ENCODE measurements around the gene CD55. TPM values are rescaled to one million over a fixed set of nuclear protein-coding genes. Genes with fewer than 3 reads are reported as not detected.

Gene CD55
- total and polyA plus RNA-seq, 2 of the 8 experiments (the other 6 are each of a cell fraction or from before 2014, with no cell fraction given) = 20.1 to 22.8 TPM

DNA sequence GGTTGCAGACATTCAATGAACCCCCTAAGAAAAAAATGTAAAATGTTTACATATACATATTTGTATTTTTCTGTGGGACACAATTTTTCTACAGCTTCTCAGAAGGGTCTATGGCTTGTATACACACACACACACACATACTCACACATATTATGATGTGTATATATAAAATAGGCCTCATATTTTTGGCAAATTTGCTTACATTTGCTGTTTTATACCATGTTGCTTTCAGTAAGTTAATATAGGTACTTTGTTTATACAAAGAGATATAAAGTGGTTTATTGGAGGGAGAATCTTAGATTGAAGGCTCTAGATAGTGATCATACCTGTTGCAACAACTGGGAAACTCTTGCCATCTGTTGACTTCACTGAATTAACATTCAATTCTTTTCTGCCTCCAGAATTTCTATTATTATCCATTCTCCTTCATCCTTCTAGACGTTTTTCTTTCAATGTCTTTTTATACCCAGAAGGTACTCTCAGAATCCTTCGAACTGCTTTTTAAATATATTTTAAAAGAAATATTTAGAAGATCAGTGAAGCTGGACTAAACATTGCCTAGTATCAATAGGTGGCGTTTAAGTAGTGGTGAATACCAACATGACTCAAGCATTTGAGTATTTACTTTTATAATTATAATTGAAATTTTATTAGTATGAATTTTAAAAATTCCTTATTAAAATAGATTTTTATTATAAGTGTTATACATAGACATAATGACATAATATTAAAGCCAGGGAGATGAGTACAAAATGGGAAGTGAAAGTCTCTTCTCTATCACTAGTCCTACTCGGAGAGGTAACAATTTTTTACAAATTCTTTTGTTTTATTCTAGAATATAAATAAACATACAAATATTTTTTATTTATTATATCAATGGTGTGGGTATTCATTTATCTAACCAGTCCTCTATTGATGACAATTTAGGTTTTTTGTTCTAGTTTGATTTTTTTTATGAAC lies 10.2 kb downstream of the CD55 start:
- Histone ChIP-seq H3K27me3 (replicated peaks in 1 of 4; ENCODE audit: control insufficient read depth in 3 of 4, extremely low read depth in 1 of 4, insufficient read depth in 3 of 4, low read length in 3 of 4) (no peaks in the 10 kb centered on the region), H3K18ac (ENCODE audit: extremely low read depth, low read length) (no peak overlapping the region), H4K91ac (replicated peaks; ENCODE audit: insufficient read length, low read length) (no peak overlapping the region), H2BK5ac (ENCODE audit: low read depth, low read length) (no peak overlapping the region), H3K27ac (ENCODE audit: low read depth, low read length) (no peak overlapping the region), H3K4me1 (replicated peaks in 1 of 4; ENCODE audit: control insufficient read depth in 3 of 4, insufficient read depth in 4 of 4, low read length in 3 of 4) (no peaks in the 10 kb centered on the region), H3K9me3 (ENCODE audit: insufficient read depth in 2 of 2, low read depth in 1 of 2, low read length in 1 of 2) (no peaks in the 10 kb centered on the region), H2BK12ac (ENCODE audit: low read depth, low read length) (no peak overlapping the region), H4K5ac (ENCODE audit: insufficient read length, low read depth, low read length) (no peak overlapping the region), H4K8ac (ENCODE audit: extremely low read depth, insufficient read depth, low read length) (no peak overlapping the region), H3K4ac (replicated peaks; ENCODE audit: insufficient read length, low read depth, low read length) (no peak overlapping the region), H3K23me2 (ENCODE audit: low read depth, low read length) (no peaks in the 10 kb centered on the region), H2AK5ac (ENCODE audit: low read depth, low read length) (no peak overlapping the region), H4K20me1 (replicated peaks in 1 of 2; ENCODE audit: control insufficient read depth in 1 of 2, insufficient read depth in 2 of 2, low read length in 2 of 2) (peaks cover 0 to 3% of the 10 kb centered on the region in 2 experiments), H3K36me3 (ENCODE audit: control insufficient read depth in 2 of 4, insufficient read depth in 4 of 4, low read length in 3 of 4) (peaks cover 4 to 71% (median 27%) of the 10 kb centered on the region in 4 experiments), H2BK20ac (ENCODE audit: low read length) (no peak overlapping the region), H3K9ac (replicated peaks in 1 of 4; ENCODE audit: extremely low read depth in 1 of 4, low read depth in 3 of 4, low read length in 3 of 4) (no peak overlapping the region), H3K4me3 (ENCODE audit: extremely low read depth in 1 of 4, insufficient read depth in 2 of 4, low read depth in 3 of 4, low read length in 4 of 4) (no peak overlapping the region), H3K56ac (replicated peaks; ENCODE audit: insufficient read length, low read depth, low read length) (no peak overlapping the region), H3K4me2 (ENCODE audit: insufficient read depth in 1 of 2, low read depth in 2 of 2, low read length in 2 of 2) (no peak overlapping the region), H3K79me2 (ENCODE audit: control insufficient read depth in 1 of 2, insufficient read depth in 2 of 2, low read length in 2 of 2) (no peaks in the 10 kb centered on the region), H2AFZ (ENCODE audit: low read length) (no peak overlapping the region), H3K79me1 (ENCODE audit: low read depth, low read length) (no peaks in the 10 kb centered on the region), H2BK120ac (replicated peaks; ENCODE audit: low read depth, low read length) (no peak overlapping the region), H2BK15ac (ENCODE audit: low read length) (no peak overlapping the region), H3K23ac (ENCODE audit: insufficient read length) (no peak overlapping the region), H3K14ac (ENCODE audit: insufficient read length) (no peak overlapping the region)
- DNase-seq (ENCODE audit: low read depth in 1 of 2, low spot score in 2 of 2) (no peak), FAIRE-seq (no peak)
- ChIA-PET POLR2A (ENCODE audit: partially characterized antibody) (interaction anchor here (1.6 to 1.9 kb wide), 2 partner anchors 10 kb away, joined by 6 to 10 read pairs; partner anchors contain the start of gene CD55), CTCF (ENCODE audit: partially characterized antibody) (no interaction called here)
- WGBS, 2 experiments (ENCODE audit: extremely low coverage in 1 of 2, insufficient coverage in 1 of 2, insufficient read length in 1 of 2, insufficient replicate concordance in 2 of 2, low coverage in 1 of 2, low lambda C conversion rate in 2 of 2, missing lambda C conversion rate in 1 of 2) = 94% methylated on average over 4 of the region's 4 CpGs; no CpG with 5 or more reads in 1 of the 2 experiments
- no peak for TF ChIP-seq EP300 (IDR thresholded peaks at IDR 0.05; ENCODE audit: borderline replicate concordance in 1 of 2, low read depth in 2 of 2, low read length in 2 of 2)
- no peak for TF ChIP-seq SP4 (IDR thresholded peaks at IDR 0.05; ENCODE audit: low read length)
- TF ChIP-seq, protein P1, sequence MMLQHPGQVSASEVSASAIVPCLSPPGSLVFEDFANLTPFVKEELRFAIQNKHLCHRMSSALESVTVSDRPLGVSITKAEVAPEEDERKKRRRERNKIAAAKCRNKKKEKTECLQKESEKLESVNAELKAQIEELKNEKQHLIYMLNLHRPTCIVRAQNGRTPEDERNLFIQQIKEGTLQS (IDR thresholded peaks at IDR 0.05; ENCODE audit: insufficient read depth, low read depth, low read length) = no peak
- TF ChIP-seq ASH2L (IDR thresholded peaks at IDR 0.05; ENCODE audit: low read length) = no peak
- TF ChIP-seq TAF1 (IDR thresholded peaks at IDR 0.05; ENCODE audit: low read depth, low read length) = no peak
- no peak for TF ChIP-seq NANOG (IDR thresholded peaks at IDR 0.05; ENCODE audit: insufficient read depth, low read depth, low read length, poor library complexity, severe bottlenecking)
- TF ChIP-seq POU5F1 (IDR thresholded peaks at IDR 0.05; ENCODE audit: low read depth, low read length) = no peak
- no peak for TF ChIP-seq FOSL1 (IDR thresholded peaks at IDR 0.05; ENCODE audit: insufficient read depth, low read depth, low read length)
- TF ChIP-seq KDM1A (IDR thresholded peaks at IDR 0.05; ENCODE audit: borderline replicate concordance, low read length) = no peak
- no peak for TF ChIP-seq TBP (IDR thresholded peaks at IDR 0.05; ENCODE audit: low read depth, low read length)
- TF ChIP-seq TEAD4 (IDR thresholded peaks at IDR 0.05; ENCODE audit: low read depth, low read length) = no peak
